ENCODE results near the gene ERLEC1.
"Not testable (repeated sequence)": the region's sequence is repeated elsewhere in the genome, so short reads cannot be mapped to it uniquely, and the experiment has no call there.

ERLEC1 gene

DNA sequence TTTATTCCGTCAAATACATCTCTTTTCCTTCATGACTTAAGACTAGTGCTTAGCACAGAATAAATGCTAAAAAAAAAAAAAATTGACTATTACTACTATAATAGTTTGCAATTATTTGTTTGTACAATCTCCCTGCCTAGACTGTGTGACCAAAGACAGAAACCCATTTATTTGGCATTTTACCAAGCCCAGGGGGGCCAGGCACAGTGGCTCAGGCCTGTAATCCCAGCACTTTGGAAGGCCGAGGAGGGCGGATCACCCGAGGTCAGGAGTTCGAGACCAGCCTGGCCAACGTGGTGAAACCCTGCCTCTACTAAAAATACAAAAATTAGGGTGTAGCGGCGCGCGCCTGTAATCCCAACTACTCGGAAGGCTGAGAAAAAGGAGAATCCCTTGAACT lies 1.5 kb upstream of the ERLEC1 start:
- DNase-seq, result no peak

DNA sequence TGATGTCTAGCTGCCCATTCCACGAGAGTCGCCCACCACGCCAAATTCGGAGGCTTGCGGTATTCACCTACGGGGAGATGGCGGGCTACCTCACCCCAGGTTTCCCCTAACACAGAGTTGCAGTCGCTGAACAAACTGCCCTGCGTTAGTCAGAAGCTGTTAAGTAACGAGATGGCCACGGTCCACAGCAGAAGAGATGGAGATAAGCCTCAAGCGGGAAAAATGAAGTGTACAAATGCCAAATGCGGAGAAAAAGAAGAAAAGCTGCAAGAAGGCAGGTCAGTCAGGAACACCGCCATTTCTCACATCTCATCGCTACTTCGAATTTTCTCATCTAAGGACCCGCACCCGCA lies 516 bp upstream of the ERLEC1 start:
- peak; percentile 25 for DNase-seq

DNA sequence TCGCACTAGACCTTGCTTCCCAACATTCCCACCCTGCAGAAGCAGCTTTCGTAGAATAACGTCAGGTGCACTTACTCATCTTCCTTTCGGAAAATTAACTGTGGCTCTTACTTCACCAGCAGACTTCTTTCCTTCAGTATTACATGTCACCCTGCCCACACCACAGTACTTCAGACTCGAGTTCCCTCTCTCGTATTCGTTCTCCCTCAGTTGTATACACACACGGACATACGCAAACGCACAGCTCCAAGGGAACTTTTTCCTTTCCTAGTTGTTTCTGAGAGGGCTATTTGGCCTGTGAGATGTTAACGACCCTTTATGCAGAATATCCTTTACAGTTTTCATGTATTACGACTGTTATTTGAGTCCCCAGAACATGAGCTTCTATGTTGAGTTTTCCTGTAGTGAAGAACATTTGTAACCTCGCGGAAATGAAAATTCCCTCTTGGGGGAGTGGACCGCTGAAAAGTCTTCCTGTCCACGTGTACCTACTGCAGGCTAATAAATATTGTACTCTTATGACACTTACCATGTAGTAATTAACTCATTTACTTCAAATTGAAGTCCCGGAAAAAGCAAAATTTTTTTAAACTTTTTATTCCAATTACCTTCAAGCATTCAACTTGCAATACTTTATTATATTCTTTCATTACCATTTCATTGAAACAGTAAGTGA lies 908 bp downstream of the ERLEC1 start:
- DNase-seq, result peak; percentile 10

DNA sequence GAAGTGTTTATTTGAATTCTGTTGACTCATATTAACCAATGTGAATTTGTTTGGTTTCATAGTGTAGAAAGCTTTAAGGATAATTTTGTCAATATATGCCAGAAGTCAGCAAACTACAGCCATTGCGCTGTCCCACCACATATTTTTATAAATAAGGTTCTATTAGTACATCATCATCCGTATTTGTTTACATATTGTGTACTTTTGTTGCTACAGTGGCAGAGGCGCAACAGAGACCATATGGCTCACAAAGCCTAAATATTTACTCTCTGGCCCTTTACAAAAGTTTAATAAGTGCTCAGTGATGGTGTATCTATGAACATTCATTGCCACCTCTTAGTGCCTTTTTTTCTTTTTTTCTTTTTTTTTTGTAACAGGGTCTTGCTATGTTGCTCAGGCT lies 6.4 kb downstream of the ERLEC1 start:
- no peak for DNase-seq

DNA sequence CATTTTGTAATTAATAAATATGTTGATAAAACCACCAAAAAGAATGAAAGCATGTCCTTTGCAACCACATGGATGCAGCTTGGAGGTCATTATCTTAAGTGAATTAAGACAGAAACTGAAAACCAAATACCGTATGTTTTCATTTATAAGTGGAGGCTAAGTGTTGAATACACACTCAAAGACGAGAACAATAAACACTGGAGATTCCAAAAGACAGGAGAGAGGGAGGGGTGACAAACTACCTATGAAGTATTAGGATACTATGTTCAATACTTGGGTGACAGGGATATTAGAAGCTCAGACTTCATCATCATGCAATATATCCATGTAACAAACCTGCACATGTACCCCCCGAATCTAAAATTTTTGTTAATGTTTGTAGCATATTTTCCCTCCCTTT lies 7.0 kb downstream of the ERLEC1 start:
- no peak for DNase-seq

DNA sequence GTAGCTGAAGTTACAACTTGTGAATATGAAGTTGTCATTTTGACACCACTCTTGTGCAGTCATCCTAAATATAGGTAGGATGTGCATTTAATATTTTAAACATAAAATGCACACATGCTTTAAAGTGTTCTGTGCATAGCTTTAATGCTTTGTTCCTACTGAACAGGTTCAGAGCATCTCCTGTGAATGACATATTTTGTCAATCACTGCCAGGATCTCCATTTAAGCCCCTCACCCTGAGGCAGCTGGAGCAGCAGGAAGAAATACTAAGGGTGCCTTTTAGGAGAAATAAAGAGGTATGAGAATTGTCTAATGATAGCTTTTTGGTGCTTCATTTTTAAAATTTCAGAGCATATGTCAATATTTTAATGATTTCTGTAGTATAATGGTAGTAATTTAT lies 14.7 kb downstream of the ERLEC1 start:
- DNase-seq, result no peak

DNA sequence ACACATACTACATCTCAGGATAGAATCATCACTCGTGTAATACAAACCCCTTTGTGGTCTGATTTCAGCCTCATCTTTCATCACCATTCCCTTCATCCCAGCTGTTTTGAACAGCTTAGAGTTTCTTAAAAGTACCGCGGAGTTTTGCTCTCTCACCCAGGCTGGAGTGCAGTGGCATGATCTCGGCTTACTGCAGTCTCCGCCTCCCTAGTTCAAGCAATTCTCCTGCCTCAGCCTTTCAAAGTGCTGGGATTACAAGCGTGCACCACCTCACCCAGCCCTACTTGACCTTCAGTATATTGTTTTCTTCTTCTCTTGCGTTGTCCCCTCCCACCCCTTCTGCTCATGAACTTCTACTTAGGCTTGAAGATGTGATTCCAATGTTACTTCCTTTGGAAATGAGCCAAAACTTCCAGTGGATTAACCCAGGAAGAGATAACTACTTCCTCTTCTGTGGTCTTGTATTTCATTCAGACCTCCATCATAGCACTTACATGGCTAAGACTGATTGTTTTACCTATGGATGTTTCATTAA lies 15.8 kb downstream of the ERLEC1 start:
- DNase-seq, result no peak

DNA sequence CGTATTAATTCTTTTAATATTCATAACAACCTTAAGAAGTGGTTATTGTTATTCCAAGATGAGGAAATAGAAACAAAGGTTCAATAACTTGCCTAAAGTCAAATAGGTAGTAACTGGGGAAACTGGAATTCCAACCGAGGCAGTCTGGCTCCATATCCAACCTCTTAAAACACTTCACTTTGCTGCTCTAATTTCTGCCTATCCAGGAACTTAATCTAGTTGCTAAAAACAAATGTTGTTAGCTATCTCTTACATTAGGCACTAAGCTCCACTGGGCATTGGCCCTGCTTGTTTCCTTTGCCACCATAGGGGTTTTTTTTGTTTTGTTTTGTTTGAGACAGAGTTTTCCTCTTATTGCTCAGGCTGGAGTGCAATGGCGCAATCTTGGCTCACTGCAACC lies 24.8 kb downstream of the ERLEC1 start:
- no peak for DNase-seq

DNA sequence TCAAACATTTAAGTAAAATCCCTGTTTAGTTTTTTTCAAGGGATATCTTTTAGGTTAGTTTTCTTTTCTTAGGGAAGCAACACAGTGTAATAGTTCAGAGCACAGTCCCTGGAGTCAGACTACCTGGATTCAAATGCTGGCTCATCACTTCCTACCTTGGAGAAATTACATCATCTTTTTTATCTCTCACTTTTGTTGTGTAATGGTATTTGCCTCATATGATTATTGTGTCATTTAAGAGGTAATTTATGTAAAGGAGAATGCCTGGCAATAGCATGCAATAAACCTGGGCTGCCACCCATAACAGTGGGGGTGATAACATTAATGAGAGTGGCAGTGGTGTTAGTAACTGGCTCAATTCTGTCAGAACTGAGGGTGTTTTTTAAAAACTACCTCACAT lies 26.3 kb downstream of the ERLEC1 start:
- DNase-seq, result no peak

DNA sequence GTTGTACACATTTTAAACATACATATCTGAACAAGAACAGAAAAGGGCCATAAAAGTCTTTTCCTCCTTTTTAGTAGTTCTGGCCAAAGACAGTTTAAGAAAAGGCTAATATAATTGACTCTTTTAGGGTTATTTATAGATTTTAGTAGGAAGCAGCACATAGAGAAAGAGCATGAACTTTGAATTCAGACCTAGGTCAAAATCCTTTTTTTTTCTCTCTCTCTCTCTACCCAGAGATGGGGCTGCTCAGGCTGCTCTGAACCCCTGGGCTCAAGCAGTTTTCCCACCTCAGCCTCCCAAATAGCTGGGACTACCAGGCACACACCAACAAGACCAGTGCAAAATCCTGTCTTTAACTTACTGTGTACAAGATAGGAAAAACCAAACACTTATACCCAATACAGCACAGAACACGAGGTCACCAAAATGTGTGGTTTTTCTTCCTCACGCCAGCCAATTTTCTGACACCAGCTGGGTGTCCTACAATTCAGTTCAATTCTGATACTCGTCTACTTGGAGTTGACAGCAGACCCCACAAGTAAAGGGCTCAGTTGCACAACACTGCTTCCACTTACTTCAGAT lies 32.1 kb downstream of the ERLEC1 start:
- DNase-seq, result no peak

DNA sequence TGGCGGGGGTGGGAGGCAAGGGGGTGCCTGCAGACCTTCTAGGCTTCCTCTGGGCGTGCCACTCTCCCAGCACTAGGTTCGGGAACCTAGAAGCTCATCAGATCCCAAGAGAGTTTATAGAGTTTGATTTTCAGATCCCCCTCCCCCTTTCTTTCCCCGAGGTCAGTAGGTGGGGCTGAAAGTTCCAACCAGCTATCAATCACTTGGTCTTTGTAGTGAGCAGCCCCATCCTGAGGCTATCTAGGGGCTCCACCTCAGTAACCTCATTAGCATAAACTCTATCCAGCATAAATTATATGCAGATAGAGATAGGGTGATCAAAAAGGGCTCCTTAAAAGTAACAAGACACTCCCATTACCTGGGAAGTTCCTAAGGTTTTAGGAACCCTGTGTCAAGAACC lies 32.8 kb downstream of the ERLEC1 start:
- no peak for DNase-seq

DNA sequence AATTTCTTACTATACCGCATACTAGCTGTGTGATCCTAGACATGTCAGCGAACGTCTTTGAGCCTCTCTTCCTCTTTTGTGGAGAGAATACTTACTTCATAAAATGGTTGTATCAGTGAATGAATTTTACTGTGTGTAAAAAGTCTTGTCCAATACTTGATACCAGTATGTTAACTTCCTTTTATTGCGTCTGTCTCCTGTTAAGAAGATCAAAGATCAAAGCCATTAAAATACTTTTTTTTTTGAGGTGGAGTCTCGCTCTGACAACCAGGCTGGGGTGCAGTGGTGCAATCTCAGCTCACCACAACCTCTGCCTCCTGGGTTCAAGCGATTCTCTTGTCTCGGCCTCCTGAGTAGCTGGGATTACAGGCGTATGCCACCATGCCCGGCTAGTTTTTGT lies 33.2 kb downstream of the ERLEC1 start:
- DNase-seq, result no peak

DNA sequence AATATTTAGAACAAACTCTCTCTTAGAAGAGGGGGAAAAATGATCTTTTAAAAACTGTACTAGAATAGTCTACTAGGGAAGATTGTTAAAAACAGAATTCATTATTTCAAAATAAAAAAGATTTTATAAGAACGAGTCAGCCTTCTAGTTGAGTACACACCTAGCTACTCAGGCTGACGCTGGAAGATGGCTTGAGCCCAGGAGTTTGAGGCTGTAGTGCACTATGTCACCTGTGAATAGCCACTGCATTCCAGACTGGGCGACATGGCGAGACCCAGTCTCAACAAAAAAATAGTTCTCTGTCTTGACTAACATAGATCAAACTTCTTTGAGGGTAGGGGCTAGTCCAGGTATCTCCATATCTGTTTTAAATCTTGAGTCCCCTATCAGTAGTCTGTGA lies 33.9 kb downstream of the ERLEC1 start:
- DNase-seq, result no peak

DNA sequence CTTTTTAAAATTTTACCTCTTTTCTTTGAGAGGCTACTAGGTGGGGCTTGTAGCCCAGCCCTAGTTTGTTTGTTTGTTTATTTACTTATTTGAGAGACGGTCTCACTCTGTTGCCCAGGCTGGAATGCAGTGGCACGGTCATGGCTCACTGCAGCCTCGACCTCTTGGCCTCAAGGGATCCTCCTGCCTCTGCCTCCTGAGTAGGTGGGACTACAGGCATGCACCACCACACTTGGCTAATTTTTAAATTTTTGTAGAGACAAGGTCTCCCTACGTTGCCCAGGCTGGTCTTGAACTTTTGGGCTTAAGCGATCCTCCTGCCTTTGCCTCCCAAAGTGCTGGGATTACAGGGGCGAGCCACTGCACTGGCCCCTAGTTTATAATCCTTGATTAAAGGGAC lies 35.0 kb downstream of the ERLEC1 start:
- no peak for DNase-seq

DNA sequence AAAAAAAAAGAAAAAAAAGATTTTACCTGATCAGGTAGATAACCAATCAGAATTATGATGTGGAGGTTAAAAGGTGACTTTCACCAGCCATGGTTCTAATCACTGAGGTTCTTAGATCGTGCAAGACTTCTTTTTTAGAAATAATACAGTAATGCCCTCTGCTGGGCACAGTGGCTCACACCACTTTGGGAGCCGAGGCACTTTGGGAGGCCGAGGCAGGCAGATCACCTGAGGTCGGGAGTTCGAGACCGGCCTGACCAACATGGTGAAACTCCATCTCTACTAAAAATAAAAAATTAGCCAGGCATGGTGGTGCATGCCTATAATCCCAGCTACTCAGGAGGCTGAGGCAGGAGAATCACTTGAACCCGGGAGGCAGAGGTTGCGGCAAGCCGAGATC lies 36.8 kb downstream of the ERLEC1 start:
- DNase-seq, result not testable (repeated sequence)

DNA sequence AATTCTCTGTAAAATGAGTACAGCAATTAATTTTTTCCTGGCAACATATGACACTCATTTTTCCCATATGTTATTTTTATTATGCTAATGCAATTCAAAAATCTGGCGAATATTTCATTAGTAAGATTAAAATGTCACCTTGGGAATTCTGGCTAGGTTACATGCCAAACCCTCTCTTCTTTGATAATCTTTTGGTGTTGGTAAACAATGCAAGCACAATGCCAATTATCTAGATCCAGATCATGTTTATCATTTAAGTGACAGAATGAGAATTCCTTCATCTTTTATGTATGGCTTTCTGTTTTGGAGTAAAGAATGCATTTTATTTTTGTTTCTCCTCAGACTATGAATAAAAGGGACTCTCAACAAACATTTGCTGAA lies 39.2 kb downstream of the ERLEC1 start:
- DNase-seq, result no peak

DNA sequence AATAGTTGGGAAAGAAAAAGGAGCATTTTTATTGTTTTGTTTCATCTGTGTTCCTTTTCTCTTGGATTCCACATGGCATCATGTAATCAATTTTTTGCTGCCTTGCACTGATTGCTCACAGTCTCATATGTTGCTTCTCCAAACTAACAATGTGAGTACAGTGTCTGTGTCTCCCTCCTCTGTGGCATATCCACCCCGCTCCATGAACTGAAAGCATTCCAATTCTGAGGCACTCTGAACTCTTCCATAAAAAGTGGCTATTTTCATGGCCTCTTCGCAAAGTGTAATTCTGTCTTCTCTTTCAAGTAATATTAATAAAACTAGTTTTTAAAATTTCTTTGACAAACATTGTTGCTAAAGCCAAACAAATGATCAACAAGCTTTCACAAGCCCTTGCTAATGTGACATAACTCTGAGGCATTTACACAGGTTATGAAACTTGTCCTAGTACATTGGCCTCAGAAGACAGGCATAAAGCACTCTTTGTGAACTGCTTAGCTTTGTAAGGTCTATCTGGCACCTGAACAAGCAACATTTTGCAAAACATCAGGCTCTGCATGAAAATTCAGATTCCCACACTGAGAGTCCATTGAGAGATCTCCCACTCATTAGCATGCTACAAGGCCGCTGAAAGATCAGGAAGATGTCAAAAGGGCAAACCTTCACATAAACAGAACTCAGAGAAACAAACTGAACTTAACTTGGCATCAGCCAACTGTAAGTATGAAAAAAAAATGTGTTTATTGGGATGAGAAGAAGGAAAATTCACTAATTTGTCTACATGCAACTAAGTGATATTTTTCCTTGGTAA lies 39.9 kb downstream of the ERLEC1 start:
- no peak for DNase-seq

DNA sequence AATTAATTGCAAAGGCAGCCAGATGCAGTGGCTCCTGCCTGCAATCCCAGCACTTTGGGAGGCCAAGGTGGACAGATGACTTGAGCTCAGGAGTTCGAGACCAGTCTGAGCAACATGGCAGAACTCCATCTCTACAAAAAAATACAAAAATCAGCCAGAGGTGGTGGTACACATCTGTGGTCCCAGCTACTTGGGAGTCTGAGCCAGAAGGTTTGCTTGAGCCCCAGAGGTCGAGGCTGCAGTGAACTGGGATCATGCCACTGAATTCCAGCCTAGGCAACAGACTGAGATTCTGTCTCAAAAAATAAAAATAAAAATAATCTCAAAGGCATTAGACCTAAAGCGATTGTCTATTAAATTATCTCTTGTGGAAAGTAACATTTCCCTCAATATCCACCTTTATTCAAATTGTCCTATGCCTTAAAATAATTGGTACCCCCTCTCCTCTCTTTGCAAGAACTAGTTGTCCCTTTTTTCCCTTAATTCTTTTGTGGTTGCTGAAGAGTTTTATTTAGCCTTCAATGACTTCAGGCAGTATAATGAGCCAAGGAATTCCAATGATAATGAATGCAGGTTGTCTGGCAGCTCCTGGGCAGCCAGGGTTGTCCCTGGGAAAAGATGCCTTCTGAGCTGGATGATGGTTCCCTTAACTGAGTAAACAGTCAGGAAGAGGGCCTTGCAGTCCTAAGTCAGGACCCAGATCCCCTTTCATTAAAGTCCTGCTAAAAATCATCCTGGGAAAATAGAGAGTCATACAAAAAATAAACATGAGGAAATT lies 40.7 kb downstream of the ERLEC1 start:
- no peak for DNase-seq

DNA sequence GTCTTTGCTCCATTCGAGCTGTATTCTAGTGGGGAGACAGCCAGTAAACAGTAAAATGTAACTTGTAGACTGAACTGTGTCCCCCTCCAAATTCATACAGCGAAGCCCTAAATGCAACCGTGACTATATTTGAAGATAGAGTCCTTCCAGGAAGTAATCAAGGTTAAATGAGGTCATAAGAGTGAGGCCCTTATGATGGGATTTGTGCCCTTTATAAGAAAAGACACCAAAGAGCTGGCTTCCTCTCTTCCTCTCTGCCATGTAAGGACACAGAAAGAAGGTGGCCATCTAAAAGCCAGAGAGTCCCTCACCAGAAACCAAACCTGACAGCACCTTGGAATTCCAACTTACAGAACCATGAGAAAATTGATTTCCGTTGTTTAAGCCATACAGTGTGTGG lies 41.5 kb downstream of the ERLEC1 start:
- DNase-seq, result no peak

DNA sequence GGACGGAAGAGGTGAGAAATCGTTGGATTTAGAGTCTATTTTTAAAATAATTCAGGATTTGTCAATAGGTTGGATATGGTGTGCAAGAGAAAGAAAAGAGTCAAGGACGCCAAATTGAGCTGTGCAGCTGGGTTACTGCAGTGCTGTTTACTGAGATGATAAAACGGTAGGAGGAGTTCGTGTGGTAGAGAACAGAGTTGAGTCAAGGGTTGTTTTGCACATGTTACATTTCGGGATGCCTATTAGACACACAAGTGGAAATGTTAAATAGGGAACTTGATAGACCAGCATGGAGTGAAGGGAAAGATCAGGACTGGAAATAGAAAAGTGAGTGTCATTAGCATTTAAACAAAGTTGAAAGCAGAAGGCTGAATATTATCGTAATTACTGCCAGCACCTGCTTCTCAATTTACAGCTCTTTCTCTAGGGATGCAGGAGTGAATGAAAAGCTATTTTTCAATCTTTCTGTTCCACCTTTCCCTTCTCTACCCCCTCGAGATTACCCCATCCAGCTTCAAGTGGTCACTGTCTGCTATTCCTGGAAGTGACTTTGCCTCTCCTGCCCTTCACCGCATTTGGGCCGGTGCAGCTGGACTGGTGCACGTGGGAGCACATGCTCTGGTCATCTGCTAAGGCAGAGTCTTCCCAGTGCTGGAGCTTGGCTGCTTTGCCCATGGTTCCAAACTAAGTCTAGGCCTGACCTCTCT lies 42.6 kb downstream of the ERLEC1 start:
- DNase-seq, result no peak

DNA sequence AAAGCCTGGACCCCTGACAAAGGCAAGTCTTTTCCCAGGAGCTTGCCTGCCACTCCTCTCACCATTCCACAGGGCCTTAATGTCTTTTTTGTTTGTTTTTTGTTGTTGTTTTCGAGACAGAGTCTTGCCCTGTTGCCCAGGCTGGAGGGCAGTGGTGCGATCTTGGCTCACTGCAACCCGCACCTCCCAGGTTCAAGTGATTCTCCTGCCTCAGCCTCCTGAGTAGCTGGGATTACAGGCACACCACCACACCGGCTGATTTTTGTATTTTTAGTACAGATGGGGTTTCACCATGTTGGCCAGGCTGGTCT lies 43.1 kb downstream of the ERLEC1 start:
- DNase-seq, result not testable (repeated sequence)

DNA sequence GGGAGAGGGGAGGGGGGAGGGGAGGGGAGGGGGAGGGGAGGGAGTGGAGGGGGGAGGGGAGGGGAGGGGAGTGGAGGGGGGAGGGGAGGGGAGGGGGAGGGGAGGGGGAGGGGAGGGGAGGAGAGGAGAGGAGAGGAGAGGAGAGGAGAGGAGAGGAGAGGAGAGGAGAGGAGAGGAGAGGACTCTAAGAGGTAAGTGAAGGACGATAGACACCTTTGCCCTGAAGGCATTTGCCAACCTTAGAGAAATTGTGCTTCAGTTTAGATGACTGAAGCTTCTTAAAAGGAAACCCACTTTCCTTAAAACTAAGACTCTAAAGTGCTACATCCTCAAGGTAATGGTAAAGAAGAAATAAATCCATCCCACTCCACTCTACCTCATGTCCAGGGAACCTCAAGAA lies 53.7 kb downstream of the ERLEC1 start:
- DNase-seq, result no peak

DNA sequence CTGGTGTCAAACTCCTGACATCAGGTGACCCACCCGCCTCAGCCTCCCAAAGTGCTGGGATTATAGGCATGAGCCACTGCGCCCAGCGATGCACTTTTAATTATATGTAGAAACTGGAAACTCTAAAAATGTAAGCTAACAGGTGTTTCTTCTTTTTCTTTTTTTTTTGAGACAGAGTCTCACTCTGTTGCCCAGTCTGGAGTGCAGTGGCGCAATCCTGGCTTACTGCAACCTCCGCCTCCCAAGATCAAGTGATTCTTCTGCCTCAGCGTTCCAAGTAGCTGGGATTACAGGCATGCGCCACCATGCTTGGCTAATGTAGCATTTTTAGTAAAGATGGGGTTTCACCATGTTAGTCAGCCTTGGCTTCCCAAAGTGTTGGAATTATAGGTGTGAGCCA lies 54.8 kb downstream of the ERLEC1 start:
- not testable (repeated sequence) for DNase-seq

All from RPMI8226 (cell line).